ENCODE data around the gene EPHB2. TPM values are rescaled to one million over a fixed set of nuclear protein-coding genes. Genes with fewer than 3 reads are reported as not detected.

EPHB2 gene
- total RNA-seq, 2 experiments from 2014 or later: 0.08 TPM; not detected in 1

DNA sequence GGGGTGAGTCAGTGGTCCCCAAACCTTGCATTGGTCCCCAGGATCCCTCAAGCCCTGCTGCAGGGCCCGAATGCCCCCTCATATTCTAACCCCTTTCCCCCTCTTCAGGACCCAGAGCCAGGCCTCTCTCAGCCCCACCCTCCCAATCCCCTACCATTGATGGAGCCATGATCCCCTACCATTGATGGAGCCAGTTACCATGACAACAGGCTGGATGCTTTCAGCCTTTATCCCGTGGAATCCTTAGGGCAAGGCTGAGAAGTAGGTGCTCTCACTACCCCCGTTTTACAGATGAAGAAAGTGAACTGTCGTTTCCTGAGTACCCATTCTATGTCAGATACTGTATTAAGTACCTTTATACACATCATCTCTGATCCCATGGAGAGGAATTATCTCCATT lies 70.8 kb downstream of the EPHB2 start:
- no peak overlapping the region for H3K4me3 ChIP-seq (ENCODE audit: low read length)
- ATAC-seq (ENCODE audit: poor library complexity) (no peak), DNase-seq (no peak)
- intact Hi-C loops (cut with DNase I, micrococcal nuclease): no loop called here
- TF ChIP-seq, protein P1, sequence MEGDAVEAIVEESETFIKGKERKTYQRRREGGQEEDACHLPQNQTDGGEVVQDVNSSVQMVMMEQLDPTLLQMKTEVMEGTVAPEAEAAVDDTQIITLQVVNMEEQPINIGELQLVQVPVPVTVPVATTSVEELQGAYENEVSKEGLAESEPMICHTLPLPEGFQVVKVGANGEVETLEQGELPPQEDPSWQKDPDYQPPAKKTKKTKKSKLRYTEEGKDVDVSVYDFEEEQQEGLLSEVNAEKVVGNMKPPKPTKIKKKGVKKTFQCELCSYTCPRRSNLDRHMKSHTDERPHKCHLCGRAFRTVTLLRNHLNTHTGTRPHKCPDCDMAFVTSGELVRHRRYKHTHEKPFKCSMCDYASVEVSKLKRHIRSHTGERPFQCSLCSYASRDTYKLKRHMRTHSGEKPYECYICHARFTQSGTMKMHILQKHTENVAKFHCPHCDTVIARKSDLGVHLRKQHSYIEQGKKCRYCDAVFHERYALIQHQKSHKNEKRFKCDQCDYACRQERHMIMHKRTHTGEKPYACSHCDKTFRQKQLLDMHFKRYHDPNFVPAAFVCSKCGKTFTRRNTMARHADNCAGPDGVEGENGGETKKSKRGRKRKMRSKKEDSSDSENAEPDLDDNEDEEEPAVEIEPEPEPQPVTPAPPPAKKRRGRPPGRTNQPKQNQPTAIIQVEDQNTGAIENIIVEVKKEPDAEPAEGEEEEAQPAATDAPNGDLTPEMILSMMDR (IDR thresholded peaks at IDR 0.05): no peak
- no peaks in the 10 kb centered on the region for H3K36me3 Mint-ChIP-seq (ENCODE audit: low read depth)
- POLR2A ChIA-PET: no interaction called here
- H3K27ac Mint-ChIP-seq: no peak overlapping the region
- CTCF ChIA-PET: no interaction called here
- no peaks in the 10 kb centered on the region for H3K9me3 Mint-ChIP-seq
- no peaks in the 10 kb centered on the region for H3K4me1 Mint-ChIP-seq (ENCODE audit: low read depth)
- peaks cover 40% of the 10 kb centered on the region for H3K27me3 Mint-ChIP-seq
- H3K27ac ChIP-seq (ENCODE audit: low read depth in 1 of 2, low read length in 2 of 2): no peak overlapping the region
- no peaks in the 10 kb centered on the region for H3K9me3 ChIP-seq (ENCODE audit: control insufficient read depth in 1 of 2, insufficient read depth in 1 of 2, low read length in 2 of 2)
- H3K4me1 ChIP-seq (ENCODE audit: insufficient read depth, low read length): no peaks in the 10 kb centered on the region
- no peaks in the 10 kb centered on the region for H3K36me3 ChIP-seq (ENCODE audit: insufficient read depth, low read length)
- H3K27me3 ChIP-seq (ENCODE audit: control insufficient read depth in 1 of 2, insufficient read depth in 2 of 2, low read length in 2 of 2): peaks cover 0 to 2% of the 10 kb centered on the region in 2 experiments
- H3K4me3 Mint-ChIP-seq: no peak overlapping the region

DNA sequence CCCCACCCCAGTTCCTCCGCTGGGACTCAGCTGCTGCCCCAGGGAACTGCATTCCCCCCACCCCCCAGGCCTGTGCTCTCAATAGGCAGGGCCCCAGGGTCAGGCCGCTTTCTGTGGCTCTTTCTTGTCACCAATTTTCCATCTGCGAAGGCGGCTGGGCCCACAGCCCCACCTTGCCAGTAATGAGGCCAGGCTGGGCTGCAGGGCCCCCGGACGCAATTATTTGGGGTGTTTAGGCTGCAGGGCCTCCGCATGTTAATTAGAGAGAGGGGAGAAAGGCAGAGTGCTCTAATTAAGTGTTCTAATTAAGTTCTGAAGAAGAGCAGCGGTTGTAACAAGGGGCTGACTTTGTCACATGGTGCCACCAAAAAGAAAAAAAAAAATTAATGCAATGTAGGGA lies 71.8 kb downstream of the EPHB2 start:
- peaks cover 33% of the 10 kb centered on the region for H3K27me3 Mint-ChIP-seq
- no peak overlapping the region for H3K4me3 Mint-ChIP-seq
- Histone ChIP-seq H3K27me3 (ENCODE audit: control insufficient read depth in 1 of 2, insufficient read depth in 2 of 2, low read length in 2 of 2) (peaks cover 0 to 2% of the 10 kb centered on the region in 2 experiments), H3K27ac (ENCODE audit: low read depth in 1 of 2, low read length in 2 of 2) (no peak overlapping the region), H3K9me3 (ENCODE audit: control insufficient read depth in 1 of 2, insufficient read depth in 1 of 2, low read length in 2 of 2) (no peaks in the 10 kb centered on the region), H3K36me3 (ENCODE audit: insufficient read depth, low read length) (no peaks in the 10 kb centered on the region), H3K4me1 (ENCODE audit: insufficient read depth, low read length) (no peaks in the 10 kb centered on the region), H3K4me3 (ENCODE audit: low read length) (no peak overlapping the region)
- H3K36me3 Mint-ChIP-seq (ENCODE audit: low read depth): no peaks in the 10 kb centered on the region
- no peak overlapping the region for H3K27ac Mint-ChIP-seq
- H3K4me1 Mint-ChIP-seq (ENCODE audit: low read depth): no peaks in the 10 kb centered on the region
- intact Hi-C loops (cut with DNase I, micrococcal nuclease): no loop called here
- TF ChIP-seq, protein P1 (IDR thresholded peaks at IDR 0.05): no peak
- no peaks in the 10 kb centered on the region for H3K9me3 Mint-ChIP-seq
- ChIA-PET CTCF (no interaction called here), POLR2A (no interaction called here)
- DNase-seq (no peak), ATAC-seq (ENCODE audit: poor library complexity) (no peak)

DNA sequence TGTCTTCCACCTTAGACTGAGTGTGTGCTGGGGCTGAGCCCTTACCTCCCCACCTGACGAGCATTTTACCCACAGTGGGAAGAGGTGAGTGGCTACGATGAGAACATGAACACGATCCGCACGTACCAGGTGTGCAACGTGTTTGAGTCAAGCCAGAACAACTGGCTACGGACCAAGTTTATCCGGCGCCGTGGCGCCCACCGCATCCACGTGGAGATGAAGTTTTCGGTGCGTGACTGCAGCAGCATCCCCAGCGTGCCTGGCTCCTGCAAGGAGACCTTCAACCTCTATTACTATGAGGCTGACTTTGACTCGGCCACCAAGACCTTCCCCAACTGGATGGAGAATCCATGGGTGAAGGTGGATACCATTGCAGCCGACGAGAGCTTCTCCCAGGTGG lies 73.7 kb downstream of the EPHB2 start:
- Mint-ChIP-seq H3K4me3 (no peak overlapping the region), H3K27ac (no peak overlapping the region), H3K9me3 (no peaks in the 10 kb centered on the region), H3K27me3 (peaks cover 21% of the 10 kb centered on the region), H3K36me3 (ENCODE audit: low read depth) (no peaks in the 10 kb centered on the region), H3K4me1 (ENCODE audit: low read depth) (no peaks in the 10 kb centered on the region)
- Histone ChIP-seq H3K27me3 (ENCODE audit: control insufficient read depth in 1 of 2, insufficient read depth in 2 of 2, low read length in 2 of 2) (peaks cover 0 to 2% of the 10 kb centered on the region in 2 experiments), H3K4me1 (ENCODE audit: insufficient read depth, low read length) (no peaks in the 10 kb centered on the region), H3K36me3 (ENCODE audit: insufficient read depth, low read length) (no peaks in the 10 kb centered on the region), H3K4me3 (ENCODE audit: low read length) (no peak overlapping the region), H3K27ac (ENCODE audit: low read depth in 1 of 2, low read length in 2 of 2) (no peak overlapping the region), H3K9me3 (ENCODE audit: control insufficient read depth in 1 of 2, insufficient read depth in 1 of 2, low read length in 2 of 2) (no peaks in the 10 kb centered on the region)
- no peak for ATAC-seq (ENCODE audit: poor library complexity)
- ChIA-PET POLR2A (no interaction called here), CTCF (no interaction called here)
- TF ChIP-seq, protein P1 (IDR thresholded peaks at IDR 0.05): no peak
- no peak for DNase-seq
- intact Hi-C loops (cut with DNase I, micrococcal nuclease): no loop called here
